Adrenal gland (tissue), 12 donors: ENCODE results near the gene SH3BP2. TPM values are rescaled to one million over a fixed set of nuclear protein-coding genes. Genes with fewer than 3 reads are reported as not detected.

Experiments
- DNase-seq, 7 donors: peaks; one replicate each; pipeline ENCODE4 v3.0.0-alpha.2; 2019 to 2020
- H3K27ac ChIP-seq, 5 donors: fragments of 200-600 bp; sonication (generic) in 4 of 5; 1 replicate in 3 of 5; 2 replicates in 2 of 5; pipeline versions ENCODE4 v1.5.1 to v1.8.0; 2016 to 2020; ENCODE audit warnings: mild to moderate bottlenecking in 1 of 5
- H3K27me3 ChIP-seq: fragments of 200-600 bp; 2 replicates; pipeline ENCODE4 v1.8.0; 2021
- H3K36me3 ChIP-seq, 2 donors: fragments of 200-600 bp; replicated peaks in 1 of 2; 1 replicate in 1 of 2; 2 replicates in 1 of 2; pipeline versions ENCODE4 v1.5.1 to v1.8.0; 2018 to 2022
- H3K4me1 ChIP-seq, 2 donors: fragments of 200-600 bp; replicated peaks in 1 of 2; 1 replicate in 1 of 2; 2 replicates in 1 of 2; pipeline versions ENCODE4 v1.5.1 to v1.8.0; 2018 to 2021
- H3K4me3 ChIP-seq, 4 donors: fragments of 200-600 bp; sonication (generic) in 3 of 4; one replicate each; pipeline ENCODE4 v1.5.1; 2016 to 2018
- H3K9me3 ChIP-seq, 3 donors: fragments of 200-600 bp; sonication (generic) in 1 of 3; replicated peaks in 1 of 3; 1 replicate in 2 of 3; 2 replicates in 1 of 3; pipeline versions ENCODE4 v1.5.1 to v1.8.0; 2016 to 2021
- POLR2A ChIP-seq, 2 donors: fragments of 450-650 bp; IDR thresholded peaks; one replicate each; pipeline ENCODE4 v1.6.1; 2017; ENCODE audit warnings: antibody characterized with exemption in 2 of 2, mild to moderate bottlenecking in 2 of 2, moderate library complexity in 1 of 2
- WGBS, 4 donors: extraction: QIAGEN DNeasy Blood & Tissue Kit in 2 of 4; methylation state at CpG; one replicate each; pipeline versions ENCODE4 v1.1.5 to v1.1.7; 2013 to 2017; 5-methylcytosine and 5-hydroxymethylcytosine counted together
- intact Hi-C, 2 donors: fragments of 100-400 bp; cut with DNase I; formaldehyde crosslinking; loops; one replicate each; pipeline versions ENCODE4 v1.14.1 to v1.15.0; 2022 to 2023
- polyA plus RNA-seq, 3 donors: library from polyadenylated mRNA; stranded (reverse); fragments of 200-250 nt in 2 of 3; fragments of 350-450 nt in 1 of 3; fragmentation: Illumina TruSeq in 1 of 3; extraction: RNeasy Lipid Tissue Mini Kit (QIAGEN cat#74804) in 1 of 3; gene quantifications; one replicate each; pipeline ENCODE4 v1.2.3, GENCODE V29; 2013 to 2014
- total RNA-seq, 9 donors: library from RNA; depleted of rRNA in 4 of 9; stranded (reverse); fragments of >200 nt in 4 of 9; fragments of 120-200 nt in 1 of 9; fragmentation: NEBNext Ultra II Directional in 1 of 9; extraction: Animal tissue kit (Norgen Biotek cat#: 25700) in 1 of 9; gene quantifications; one replicate each; pipeline versions ENCODE4 v1.1.0 to v1.2.4, GENCODE V29; 2013 to 2023
- TF ChIP-seq, protein P1 (sequence below), 6 experiments: fragments of 450-650 bp in 4 of 6; fragments of 200-600 bp in 2 of 6; sonication (generic) in 1 of 6; IDR thresholded peaks; 1 replicate in 5 of 6; 2 replicates in 1 of 6; pipeline versions ENCODE4 v1.5.1 to v1.8.0; 2016 to 2021; ENCODE audit warnings: antibody characterized with exemption in 6 of 6, mild to moderate bottlenecking in 2 of 6, moderate library complexity in 1 of 6
- donor health status: healthy with polysubstance abuse.
- donor health status: Bipolar disorder and iron deficiency.
- donor health status: DM: yes; HTN: yes; CAD: no.
- donor health status: DM: no; HTN: no; CAD: no.
- donor health status: DM: no; HTN: no; CAD: no.
- donor health status: DM: yes; HTN: yes; CAD: no.

Gene SH3BP2
- total and polyA plus RNA-seq, 12 donors: 7.7 to 160 (median 36.3) TPM

DNA sequence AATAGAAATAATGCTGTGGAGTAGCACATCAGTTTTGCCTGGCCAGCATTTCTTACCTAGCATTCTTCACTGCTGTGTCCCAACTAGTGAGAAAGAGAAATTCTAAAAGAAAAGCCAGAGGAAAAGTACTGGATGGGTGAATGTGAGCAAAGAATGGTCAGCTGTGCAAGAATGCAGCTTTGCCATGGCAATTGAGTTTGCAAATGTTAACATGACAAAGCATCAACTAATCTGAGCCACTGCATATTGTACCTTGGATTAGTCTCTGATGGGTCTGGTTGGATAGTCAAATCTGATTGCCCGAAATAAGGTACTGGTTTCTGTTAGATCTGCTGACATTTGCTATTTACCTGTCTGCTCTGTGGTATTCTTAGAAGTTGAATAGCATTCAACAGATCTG lies 89.5 kb downstream of the SH3BP2 start:
- Histone ChIP-seq H3K4me3 (no peak overlapping the region), H3K27ac (no peak overlapping the region), H3K27me3 (no peaks in the 10 kb centered on the region), H3K36me3 (peaks cover 0 to 47% of the 10 kb centered on the region in 2 donors), H3K4me1 (peaks cover 0 to 4% of the 10 kb centered on the region in 2 donors), H3K9me3 (no peaks in the 10 kb centered on the region)
- 89 to 100% (median 93%) methylated on average over 1 of the region's 1 CpG for WGBS, 4 donors
- TF ChIP-seq, protein P1, sequence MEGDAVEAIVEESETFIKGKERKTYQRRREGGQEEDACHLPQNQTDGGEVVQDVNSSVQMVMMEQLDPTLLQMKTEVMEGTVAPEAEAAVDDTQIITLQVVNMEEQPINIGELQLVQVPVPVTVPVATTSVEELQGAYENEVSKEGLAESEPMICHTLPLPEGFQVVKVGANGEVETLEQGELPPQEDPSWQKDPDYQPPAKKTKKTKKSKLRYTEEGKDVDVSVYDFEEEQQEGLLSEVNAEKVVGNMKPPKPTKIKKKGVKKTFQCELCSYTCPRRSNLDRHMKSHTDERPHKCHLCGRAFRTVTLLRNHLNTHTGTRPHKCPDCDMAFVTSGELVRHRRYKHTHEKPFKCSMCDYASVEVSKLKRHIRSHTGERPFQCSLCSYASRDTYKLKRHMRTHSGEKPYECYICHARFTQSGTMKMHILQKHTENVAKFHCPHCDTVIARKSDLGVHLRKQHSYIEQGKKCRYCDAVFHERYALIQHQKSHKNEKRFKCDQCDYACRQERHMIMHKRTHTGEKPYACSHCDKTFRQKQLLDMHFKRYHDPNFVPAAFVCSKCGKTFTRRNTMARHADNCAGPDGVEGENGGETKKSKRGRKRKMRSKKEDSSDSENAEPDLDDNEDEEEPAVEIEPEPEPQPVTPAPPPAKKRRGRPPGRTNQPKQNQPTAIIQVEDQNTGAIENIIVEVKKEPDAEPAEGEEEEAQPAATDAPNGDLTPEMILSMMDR (IDR thresholded peaks at IDR 0.05): no peak
- TF ChIP-seq POLR2A (IDR thresholded peaks at IDR 0.05): no peak
- no peak for DNase-seq
- intact Hi-C loops: no loop called here

DNA sequence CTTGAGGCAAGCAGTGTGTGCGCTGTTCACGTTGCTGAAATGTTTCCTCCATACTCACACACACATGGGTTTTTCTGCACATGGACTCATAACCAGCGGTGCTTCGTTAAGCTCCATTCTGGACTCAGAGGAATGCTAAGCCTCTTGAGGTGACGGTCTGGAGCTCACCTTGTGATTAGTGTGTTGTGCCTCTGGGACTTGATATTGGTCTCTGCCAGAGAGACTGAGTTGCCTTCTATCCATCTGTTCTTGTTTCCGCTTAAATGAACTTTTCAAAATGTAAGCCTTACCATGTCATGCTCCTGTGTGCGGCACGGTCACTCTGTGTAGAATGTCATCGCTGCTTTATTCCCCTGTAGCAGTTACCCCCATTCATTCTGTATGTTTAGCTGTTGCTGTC lies 93.3 kb downstream of the SH3BP2 start:
- 91 to 95% (median 93%) methylated on average over 9 of the region's 9 CpGs for WGBS, 4 donors
- TF ChIP-seq, protein P1 (IDR thresholded peaks at IDR 0.05): no peak
- no peak for TF ChIP-seq POLR2A (IDR thresholded peaks at IDR 0.05)
- intact Hi-C loops: no loop called here
- H3K27me3 ChIP-seq: no peaks in the 10 kb centered on the region
- no peak for DNase-seq
- no peak overlapping the region for H3K27ac ChIP-seq
- H3K9me3 ChIP-seq: no peaks in the 10 kb centered on the region
- H3K4me3 ChIP-seq: no peak overlapping the region
- peaks cover 0 to 40% of the 10 kb centered on the region in 2 donors for H3K36me3 ChIP-seq
- peaks cover 3 to 8% of the 10 kb centered on the region in 2 donors for H3K4me1 ChIP-seq

DNA sequence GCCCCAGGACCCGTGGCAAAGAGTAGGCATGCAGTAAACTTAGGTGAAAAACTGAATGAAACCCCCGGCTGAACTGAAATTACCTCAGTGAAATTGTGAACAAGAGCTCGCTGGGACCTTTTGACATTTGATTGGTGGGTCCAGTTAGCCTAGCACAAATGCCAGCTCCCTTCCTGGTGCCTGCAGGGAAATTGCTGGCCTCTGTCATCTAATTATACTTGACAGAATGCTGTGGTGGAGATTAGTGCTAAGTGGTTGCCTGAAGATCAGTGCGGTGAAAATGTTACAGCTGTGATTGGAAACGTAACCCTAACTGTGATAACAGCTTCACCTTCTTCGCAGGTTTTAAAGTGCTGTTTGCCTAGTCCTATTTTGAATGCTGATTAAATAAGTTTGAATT lies 93.7 kb downstream of the SH3BP2 start:
- peak in 1 of 7 donors; percentile 76 for DNase-seq
- TF ChIP-seq, protein P1 (IDR thresholded peaks at IDR 0.05): no peak
- Histone ChIP-seq H3K9me3 (no peaks in the 10 kb centered on the region), H3K36me3 (peaks cover 0 to 37% of the 10 kb centered on the region in 2 donors), H3K27me3 (no peaks in the 10 kb centered on the region), H3K4me3 (no peak overlapping the region), H3K4me1 (peaks cover 4 to 13% of the 10 kb centered on the region in 2 donors), H3K27ac (no peak overlapping the region)
- intact Hi-C loops: no loop called here
- WGBS, 4 donors: 66 to 86% (median 79%) methylated on average over 6 of the region's 6 CpGs

DNA sequence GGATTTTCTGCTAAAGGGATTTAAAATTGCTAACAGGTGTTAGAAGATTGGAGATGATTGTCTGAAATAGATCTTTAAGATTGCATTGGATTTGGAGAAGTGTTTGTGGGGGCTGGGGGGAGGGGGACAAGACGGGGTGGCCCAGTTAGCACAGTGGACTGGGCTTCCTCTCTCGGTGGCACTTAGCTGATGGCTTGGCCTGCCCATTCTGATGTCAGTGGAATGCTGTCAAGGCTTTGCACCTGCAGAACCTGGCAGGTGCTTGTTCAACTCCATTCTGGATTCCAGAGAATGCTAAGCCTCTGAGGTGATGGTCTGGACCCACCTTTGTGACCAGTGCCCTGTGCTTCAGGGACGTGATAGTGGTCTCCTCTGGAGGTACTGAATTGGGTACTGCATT lies 94.5 kb downstream of the SH3BP2 start:
- H3K4me3 ChIP-seq: no peak overlapping the region
- no peaks in the 10 kb centered on the region for H3K27me3 ChIP-seq
- H3K9me3 ChIP-seq: no peaks in the 10 kb centered on the region
- no peak for DNase-seq
- no peak overlapping the region for H3K27ac ChIP-seq
- H3K4me1 ChIP-seq: peaks cover 4 to 14% of the 10 kb centered on the region in 2 donors
- TF ChIP-seq POLR2A (IDR thresholded peaks at IDR 0.05): no peak
- TF ChIP-seq, protein P1 (IDR thresholded peaks at IDR 0.05): no peak
- intact Hi-C loops: no loop called here
- H3K36me3 ChIP-seq: peaks cover 0 to 35% of the 10 kb centered on the region in 2 donors
- WGBS, 4 donors: 78 to 93% (median 86%) methylated on average over 3 of the region's 3 CpGs
